Endodermal cell (in vitro differentiated cells): Measurements from ENCODE around the gene SPINK1. TPM values are rescaled to one million over a fixed set of nuclear protein-coding genes. Genes with fewer than 3 reads are reported as not detected.
"Not testable (repeated sequence)": the region's sequence is repeated elsewhere in the genome, so short reads cannot be mapped to it uniquely, and the experiment has no call there.

ENCODE experiments used
- DNase-seq: peaks from one replicate; pipeline ENCODE4 v3.0.0-alpha.2; 2017
- H3K27ac ChIP-seq: 2 replicates; pipeline ENCODE4 v1.5.1; 2013; ENCODE audit warnings: mild to moderate bottlenecking, low read depth, low read length, moderate library complexity
- H3K27me3 ChIP-seq: 2 replicates; pipeline ENCODE4 v1.6.1; 2013; ENCODE audit warnings: mild to moderate bottlenecking, low read length, moderate library complexity; ENCODE audit not compliant: insufficient read depth, control insufficient read depth, poor library complexity, severe bottlenecking
- H3K36me3 ChIP-seq: 2 replicates; pipeline ENCODE4 v1.7.0; 2013; ENCODE audit warnings: mild to moderate bottlenecking, low read length, moderate library complexity; ENCODE audit not compliant: control insufficient read depth, insufficient read depth
- H3K4me1 ChIP-seq: one replicate; pipeline ENCODE4 v1.7.0; 2013; ENCODE audit warnings: low read length; ENCODE audit not compliant: control insufficient read depth, insufficient read depth
- H3K4me3 ChIP-seq: 2 replicates; pipeline ENCODE4 v1.5.1; 2013; ENCODE audit warnings: mild to moderate bottlenecking, low read length, moderate library complexity
- H3K9ac ChIP-seq: 2 replicates; pipeline ENCODE4 v1.6.1; 2013; ENCODE audit warnings: mild to moderate bottlenecking, low read length, moderate library complexity; ENCODE audit not compliant: poor library complexity, severe bottlenecking; ENCODE audit errors: extremely low read depth
- H3K9me3 ChIP-seq: 2 replicates; pipeline ENCODE4 v1.6.1; 2013; ENCODE audit warnings: mild to moderate bottlenecking, low read length, moderate library complexity; ENCODE audit not compliant: control insufficient read depth
- H3K27ac Mint-ChIP-seq: 2 replicates; pipeline ENCODE4 v1.8.0; 2020; ENCODE audit warnings: mixed read lengths
- H3K27me3 Mint-ChIP-seq: 2 replicates; pipeline ENCODE4 v1.8.0; 2021; ENCODE audit warnings: mild to moderate bottlenecking, mixed read lengths; ENCODE audit not compliant: insufficient read depth
- H3K36me3 Mint-ChIP-seq: 2 replicates; pipeline ENCODE4 v1.8.0; 2020; ENCODE audit warnings: low read depth, mixed read lengths
- H3K4me1 Mint-ChIP-seq: 2 replicates; pipeline ENCODE4 v1.8.0; 2020; ENCODE audit warnings: mixed read lengths
- H3K4me3 Mint-ChIP-seq: 2 replicates; pipeline ENCODE4 v1.8.0; 2020; ENCODE audit warnings: mild to moderate bottlenecking, moderate library complexity, mixed read lengths
- H3K9me3 Mint-ChIP-seq: 2 replicates; pipeline ENCODE4 v1.8.0; 2020; ENCODE audit warnings: mild to moderate bottlenecking, mixed read lengths
- CTCF ChIP-seq: fragments of 200-600 bp; sonication (generic); conservative IDR thresholded peaks from 2 replicates; pipeline ENCODE4 v1.5.0; 2021; ENCODE audit warnings: antibody characterized with exemption, mild to moderate bottlenecking
- WGBS, 2 experiments: methylation state at CpG; one replicate each; pipeline versions ENCODE4 v1.1.5 to v1.1.7; 2013; ENCODE audit warnings: missing lambda C conversion rate in 2 of 2, mixed read lengths in 1 of 2; ENCODE audit not compliant: insufficient coverage in 1 of 2, insufficient read length in 1 of 2; 5-methylcytosine and 5-hydroxymethylcytosine counted together
- total RNA-seq, 2 donors: library from RNA; stranded (reverse); fragmentation: NEBNext Ultra II Directional in 1 of 2; extraction: Animal tissue kit (Norgen Biotek cat#: 25700) in 1 of 2; gene quantifications; 2 replicates in 1 of 2; 3 replicates in 1 of 2; pipeline ENCODE4 v1.2.1, GENCODE V29; 2021

SPINK1 gene
- total RNA-seq, 2 donors from 2014 or later: not detected

GRCh38 chr5:147826361-147826760 lies 5.1 kb downstream of the SPINK1 start:
- 91 to 100% methylated on average over 2 of the region's 2 CpGs for WGBS, 2 experiments
- no peak overlapping the region for H3K9ac ChIP-seq
- H3K9me3 ChIP-seq: no peaks in the 10 kb centered on the region
- no peaks in the 10 kb centered on the region for H3K27me3 ChIP-seq
- Mint-ChIP-seq H3K27ac (no peak overlapping the region), H3K4me3 (no peak overlapping the region), H3K4me1 (peaks cover under 1% of the 10 kb centered on the region), H3K27me3 (no peaks in the 10 kb centered on the region), H3K36me3 (no peaks in the 10 kb centered on the region), H3K9me3 (no peaks in the 10 kb centered on the region)
- H3K4me3 ChIP-seq: no peak overlapping the region
- TF ChIP-seq CTCF: no peak
- H3K36me3 ChIP-seq: no peaks in the 10 kb centered on the region
- no peak overlapping the region for H3K27ac ChIP-seq
- H3K4me1 ChIP-seq: no peaks in the 10 kb centered on the region
- no peak for DNase-seq

GRCh38 chr5:147822686-147823491 lies 8.6 kb downstream of the SPINK1 start:
- H3K4me1 ChIP-seq: no peaks in the 10 kb centered on the region
- no peaks in the 10 kb centered on the region for H3K27me3 ChIP-seq
- no peak overlapping the region for H3K27ac ChIP-seq
- H3K4me1 Mint-ChIP-seq: no peaks in the 10 kb centered on the region
- no peak overlapping the region for H3K4me3 ChIP-seq
- no peak overlapping the region for H3K9ac ChIP-seq
- H3K36me3 ChIP-seq: no peaks in the 10 kb centered on the region
- H3K9me3 ChIP-seq: no peaks in the 10 kb centered on the region
- 26 to 29% methylated on average over 1 to 4 of the region's 4 CpGs for WGBS, 2 experiments
- no peaks in the 10 kb centered on the region for H3K9me3 Mint-ChIP-seq
- no peak overlapping the region for H3K27ac Mint-ChIP-seq
- TF ChIP-seq CTCF: peak; percentile 94
- no peaks in the 10 kb centered on the region for H3K36me3 Mint-ChIP-seq
- DNase-seq: peak; percentile 71
- H3K27me3 Mint-ChIP-seq: no peaks in the 10 kb centered on the region
- no peak overlapping the region for H3K4me3 Mint-ChIP-seq

- not testable (repeated sequence) for H3K27me3 ChIP-seq, H3K4me3 Mint-ChIP-seq, H3K36me3 Mint-ChIP-seq, H3K27me3 Mint-ChIP-seq, H3K36me3 ChIP-seq, H3K9me3 ChIP-seq, H3K4me3 ChIP-seq, H3K4me1 Mint-ChIP-seq, H3K9ac ChIP-seq, DNase-seq, H3K9me3 Mint-ChIP-seq, H3K4me1 ChIP-seq, H3K27ac ChIP-seq, H3K27ac Mint-ChIP-seq
- 87 to 100% methylated on average over 2 to 3 of the region's 3 CpGs for WGBS, 2 experiments
Measured at GRCh38 chr5:147822222-147822621, 9.2 kb downstream of the SPINK1 start.
